ENCODE data around the gene MCRS1.
A peak's percentile ranks its signal among the peaks of the same experiment; 100 is the strongest.

MCRS1 gene

GRCh38 chr12:49537752-49538509, 30.0 kb downstream of the MCRS1 start:
- no peaks in the 10 kb centered on the region for H3K36me3 ChIP-seq (ENCODE audit: control insufficient read depth in 2 of 2, insufficient read depth in 1 of 2, low read length in 2 of 2)
- TF ChIP-seq ZNF362 (tag by site-specific recombination; IDR thresholded peaks at IDR 0.05) (no peak), ZIC2 (tag by site-specific recombination; IDR thresholded peaks at IDR 0.05) (peak; percentile 58), ZXDB (tag by site-specific recombination; IDR thresholded peaks at IDR 0.05) (peak; percentile 24; the same call in 1 of the 2 replicates), KLF8 (tag by site-specific recombination; IDR thresholded peaks at IDR 0.05) (peak; percentile 33; the same call in 1 of the 2 replicates), EGR2 (tag by site-specific recombination; IDR thresholded peaks at IDR 0.05; ENCODE audit: low read depth) (peak; percentile 64), ZFHX2 (tag by site-specific recombination; conservative IDR thresholded peaks at IDR 0.05) (peak; percentile 64), ZBTB7A (tag by site-specific recombination; IDR thresholded peaks at IDR 0.05; ENCODE audit: low read depth) (peak; percentile 41; the same call in 1 of the 2 replicates), ZNF561 (tag by site-specific recombination; IDR thresholded peaks at IDR 0.05; ENCODE audit: borderline replicate concordance) (peak; percentile 51; the same call in 1 of the 2 replicates), MEIS1 (CRISPR knock-in tag; IDR thresholded peaks at IDR 0.05; ENCODE audit: borderline replicate concordance) (no peak), GLIS1 (tag by site-specific recombination; IDR thresholded peaks at IDR 0.05) (peak; percentile 91), GLIS2 (tag by site-specific recombination; IDR thresholded peaks at IDR 0.05) (peak; percentile 66; the same call in 1 of the 2 replicates), ZNF335 (tag by site-specific recombination; conservative IDR thresholded peaks at IDR 0.05) (peak; percentile 86), TRIM28 (IDR thresholded peaks at IDR 0.05; ENCODE audit: borderline replicate concordance, low read length) (no peak), ZBTB20 (tag by site-specific recombination; IDR thresholded peaks at IDR 0.05) (peak; percentile 46; the same call in 1 of the 2 replicates), ZNF791 (tag by site-specific recombination; IDR thresholded peaks at IDR 0.05) (no peak), KLF17 (tag by site-specific recombination; IDR thresholded peaks at IDR 0.05) (0 out of 2 replicates have a peak, but pooled peaks have one; percentile 6), ZNF645 (tag by site-specific recombination; IDR thresholded peaks at IDR 0.05) (no peak), SP3 (tag by site-specific recombination; IDR thresholded peaks at IDR 0.05) (peak; percentile 15; the same call in 1 of the 2 replicates), ZNF596 (tag by site-specific recombination; IDR thresholded peaks at IDR 0.05) (0 out of 2 replicates have a peak, but pooled peaks have one; percentile 16), ZBTB48 (tag by site-specific recombination; IDR thresholded peaks at IDR 0.05) (peak; percentile 39), ZNF248 (tag by site-specific recombination; IDR thresholded peaks at IDR 0.05) (no peak), ZBTB26 (tag by site-specific recombination; optimal IDR thresholded peaks at IDR 0.05) (peak; percentile 55), ZNF423 (tag by site-specific recombination; IDR thresholded peaks at IDR 0.05) (0 out of 2 replicates have a peak, but pooled peaks have one; percentile 10), ZNF324 (tag by site-specific recombination; IDR thresholded peaks at IDR 0.05) (0 out of 2 replicates have a peak, but pooled peaks have one; percentile 18)
- TF ChIP-seq, protein P1, sequence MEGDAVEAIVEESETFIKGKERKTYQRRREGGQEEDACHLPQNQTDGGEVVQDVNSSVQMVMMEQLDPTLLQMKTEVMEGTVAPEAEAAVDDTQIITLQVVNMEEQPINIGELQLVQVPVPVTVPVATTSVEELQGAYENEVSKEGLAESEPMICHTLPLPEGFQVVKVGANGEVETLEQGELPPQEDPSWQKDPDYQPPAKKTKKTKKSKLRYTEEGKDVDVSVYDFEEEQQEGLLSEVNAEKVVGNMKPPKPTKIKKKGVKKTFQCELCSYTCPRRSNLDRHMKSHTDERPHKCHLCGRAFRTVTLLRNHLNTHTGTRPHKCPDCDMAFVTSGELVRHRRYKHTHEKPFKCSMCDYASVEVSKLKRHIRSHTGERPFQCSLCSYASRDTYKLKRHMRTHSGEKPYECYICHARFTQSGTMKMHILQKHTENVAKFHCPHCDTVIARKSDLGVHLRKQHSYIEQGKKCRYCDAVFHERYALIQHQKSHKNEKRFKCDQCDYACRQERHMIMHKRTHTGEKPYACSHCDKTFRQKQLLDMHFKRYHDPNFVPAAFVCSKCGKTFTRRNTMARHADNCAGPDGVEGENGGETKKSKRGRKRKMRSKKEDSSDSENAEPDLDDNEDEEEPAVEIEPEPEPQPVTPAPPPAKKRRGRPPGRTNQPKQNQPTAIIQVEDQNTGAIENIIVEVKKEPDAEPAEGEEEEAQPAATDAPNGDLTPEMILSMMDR (tag by site-specific recombination; IDR thresholded peaks at IDR 0.05), result peak; percentile 51; the same call in 1 of the 2 replicates
- TF ChIP-seq, protein P2, sequence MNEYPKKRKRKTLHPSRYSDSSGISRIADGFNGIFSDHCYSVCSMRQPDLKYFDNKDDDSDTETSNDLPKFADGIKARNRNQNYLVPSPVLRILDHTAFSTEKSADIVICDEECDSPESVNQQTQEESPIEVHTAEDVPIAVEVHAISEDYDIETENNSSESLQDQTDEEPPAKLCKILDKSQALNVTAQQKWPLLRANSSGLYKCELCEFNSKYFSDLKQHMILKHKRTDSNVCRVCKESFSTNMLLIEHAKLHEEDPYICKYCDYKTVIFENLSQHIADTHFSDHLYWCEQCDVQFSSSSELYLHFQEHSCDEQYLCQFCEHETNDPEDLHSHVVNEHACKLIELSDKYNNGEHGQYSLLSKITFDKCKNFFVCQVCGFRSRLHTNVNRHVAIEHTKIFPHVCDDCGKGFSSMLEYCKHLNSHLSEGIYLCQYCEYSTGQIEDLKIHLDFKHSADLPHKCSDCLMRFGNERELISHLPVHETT (tag by site-specific recombination; IDR thresholded peaks at IDR 0.05), result no peak
- ChIA-PET POLR2A (interaction anchor here (0.7 to 1.3 kb wide), 3 partner anchors 16 to 187 kb away, joined by 3 to 7 read pairs (median 4); no protein-coding TSS in a partner anchor), CTCF (interaction anchor here (0.6 to 1.5 kb wide), 10 partner anchors 16 to 249 kb away, joined by 3 to 6 read pairs (median 4); partner anchors contain the start of gene TMBIM6)
- peaks cover 2% of the 10 kb centered on the region; the same call in 1 of the 2 replicates for H3K4me1 ChIP-seq (ENCODE audit: control insufficient read depth, insufficient read depth, low read length)
- H3K9me3 ChIP-seq (ENCODE audit: control insufficient read depth, insufficient read depth, low read depth, low read length), result no peaks in the 10 kb centered on the region
- peak overlapping the region; percentile 1; the same call in 1 of the 2 replicates for H3K27ac ChIP-seq (ENCODE audit: extremely low read depth, low read depth, low read length)
- H3K4me3 ChIP-seq (ENCODE audit: low read depth, low read length), result peak overlapping the region; percentile 30
